ENCODE data around the gene POU6F2. TPM values are rescaled to one million over a fixed set of nuclear protein-coding genes. Genes with fewer than 3 reads are reported as not detected.

POU6F2 gene
- polyA plus RNA-seq, 1 donor, result 0.18 TPM

DNA sequence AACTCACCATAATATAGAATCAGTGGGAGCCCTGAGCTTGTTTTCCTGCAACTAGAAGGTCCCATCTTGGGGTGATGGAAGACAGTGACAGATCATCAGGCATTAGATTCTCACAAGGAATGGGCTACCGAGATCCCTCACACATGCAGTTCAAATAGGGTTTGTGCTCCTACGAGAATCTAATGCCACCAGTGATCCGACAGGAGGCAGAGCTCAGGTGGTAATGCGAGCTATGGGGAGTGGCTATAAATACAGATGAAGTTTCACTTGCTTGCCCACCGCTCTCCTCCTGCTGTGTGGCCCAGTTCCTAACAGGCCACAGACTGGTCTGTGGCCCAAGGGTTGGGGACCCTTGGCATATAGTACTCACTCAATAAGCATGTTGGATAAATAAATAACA is 93.4 kb downstream of the POU6F2 start:
- no peak for DNase-seq

DNA sequence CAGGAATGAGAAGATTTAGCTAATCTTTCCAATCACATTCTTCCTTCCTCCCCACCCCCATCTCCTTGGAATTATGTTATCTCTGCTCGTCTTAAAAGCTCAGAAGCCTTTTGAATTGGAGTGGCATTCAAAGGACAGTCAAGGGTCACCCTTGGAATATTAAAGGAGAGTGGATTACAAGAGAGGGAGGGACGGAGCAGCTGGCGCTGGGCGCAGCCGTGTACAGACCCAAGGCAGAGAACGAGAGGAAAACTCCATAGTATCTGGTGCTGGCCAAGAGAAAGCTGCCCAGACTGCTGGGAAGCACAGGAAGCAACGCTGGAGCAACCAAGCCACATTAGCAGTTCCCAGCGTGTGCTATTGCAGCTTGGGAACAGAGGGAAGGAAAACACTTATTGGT is 95.7 kb downstream of the POU6F2 start:
- peak; percentile 23 for DNase-seq

DNA sequence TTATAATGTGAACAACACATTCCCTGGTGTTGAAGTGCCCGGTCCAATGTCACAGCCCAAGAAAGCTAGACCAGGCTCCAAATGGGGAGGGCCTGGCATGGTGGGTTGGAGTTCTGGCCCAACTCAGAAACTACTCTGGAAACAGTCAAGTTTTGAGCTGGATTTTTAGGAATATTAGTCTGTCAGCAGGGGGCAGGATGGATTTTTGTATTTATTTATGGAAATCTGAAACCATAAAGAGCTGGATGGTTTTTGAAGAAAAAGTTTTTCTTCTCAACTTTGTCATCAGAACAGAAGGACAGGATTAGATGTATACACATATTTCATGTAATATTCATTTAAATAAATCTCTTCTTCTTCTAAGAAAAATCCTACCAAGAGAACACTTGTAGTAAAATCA is 97.5 kb downstream of the POU6F2 start:
- DNase-seq, result no peak

DNA sequence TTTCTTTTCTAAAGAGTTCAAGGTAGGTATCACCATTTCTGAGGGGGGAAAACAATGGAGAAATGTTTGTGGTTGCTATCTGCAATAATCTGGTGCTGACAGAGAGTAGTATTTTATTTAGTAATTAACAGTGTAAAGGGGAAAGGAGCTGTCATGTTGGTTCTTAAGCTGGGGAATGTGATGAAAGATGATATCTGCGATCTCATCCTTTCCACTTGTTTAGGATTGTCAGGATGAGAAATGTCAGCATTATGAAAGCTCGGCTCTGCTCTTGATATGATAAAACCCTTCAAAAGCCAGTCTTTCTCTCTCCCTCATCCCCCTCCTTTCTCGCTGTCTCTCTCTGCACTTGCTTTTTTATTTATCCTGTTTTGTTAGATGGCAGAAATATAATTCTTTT is 106.1 kb downstream of the POU6F2 start:
- DNase-seq, result no peak

DNA sequence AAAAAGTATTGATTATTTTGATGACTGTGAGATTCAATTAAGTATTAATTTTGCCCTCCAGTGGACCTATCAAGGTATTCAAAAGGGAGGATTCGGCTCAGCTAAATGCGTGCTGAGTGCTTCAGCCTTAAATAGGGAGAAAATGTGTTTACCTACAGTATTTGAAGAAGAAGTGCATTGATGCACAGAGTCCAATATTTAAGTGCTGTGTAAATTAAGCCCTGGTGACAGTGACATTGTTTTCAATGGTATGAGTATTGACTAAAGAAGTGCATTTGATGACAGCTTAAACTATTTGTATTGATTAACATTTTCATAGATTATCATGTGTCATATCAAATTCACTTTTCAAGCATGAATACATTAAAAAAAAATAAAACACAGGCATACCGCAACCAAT is 106.6 kb downstream of the POU6F2 start:
- DNase-seq, result no peak

DNA sequence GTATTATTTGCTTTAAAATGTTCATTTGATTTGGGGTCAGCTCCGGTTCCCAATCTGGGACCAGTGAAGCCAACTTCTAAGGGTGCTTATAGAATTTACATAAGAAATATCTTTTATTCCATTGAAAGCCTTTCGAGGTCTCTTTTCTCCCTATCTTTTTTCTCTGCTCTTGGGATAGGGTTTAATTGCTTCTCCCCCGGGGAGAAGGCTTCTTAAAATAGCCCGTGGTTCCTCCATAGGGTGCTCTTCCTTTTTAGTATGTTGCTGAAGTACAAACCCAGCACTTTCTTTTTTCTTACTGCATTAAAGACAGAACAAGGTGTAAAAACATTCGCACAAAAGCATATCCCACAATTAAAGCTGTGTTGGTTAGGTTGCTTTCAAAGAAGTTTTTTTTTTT is 107.5 kb downstream of the POU6F2 start:
- DNase-seq, result no peak

DNA sequence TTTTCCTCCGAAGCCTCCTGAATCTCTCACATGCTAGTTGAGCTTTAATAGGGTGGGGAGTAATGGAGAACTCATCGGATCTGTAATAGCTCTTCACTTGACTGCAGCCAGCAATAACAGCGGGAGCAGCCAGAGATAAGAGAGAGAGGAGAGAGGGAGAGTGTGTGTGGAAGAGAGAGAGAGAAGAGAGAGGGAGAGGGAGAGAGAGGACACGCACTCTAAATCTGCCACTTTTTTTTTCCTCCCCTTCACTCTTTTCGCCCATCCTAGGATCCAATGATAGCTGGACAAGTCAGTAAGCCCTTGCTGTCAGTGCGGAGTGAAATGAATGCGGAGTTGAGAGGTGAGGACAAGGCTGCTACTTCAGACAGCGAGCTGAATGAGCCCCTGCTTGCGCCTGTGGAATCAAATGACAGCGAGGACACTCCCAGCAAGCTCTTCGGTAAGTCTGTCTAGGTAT is 107.9 kb downstream of the POU6F2 start:
- no peak for DNase-seq

DNA sequence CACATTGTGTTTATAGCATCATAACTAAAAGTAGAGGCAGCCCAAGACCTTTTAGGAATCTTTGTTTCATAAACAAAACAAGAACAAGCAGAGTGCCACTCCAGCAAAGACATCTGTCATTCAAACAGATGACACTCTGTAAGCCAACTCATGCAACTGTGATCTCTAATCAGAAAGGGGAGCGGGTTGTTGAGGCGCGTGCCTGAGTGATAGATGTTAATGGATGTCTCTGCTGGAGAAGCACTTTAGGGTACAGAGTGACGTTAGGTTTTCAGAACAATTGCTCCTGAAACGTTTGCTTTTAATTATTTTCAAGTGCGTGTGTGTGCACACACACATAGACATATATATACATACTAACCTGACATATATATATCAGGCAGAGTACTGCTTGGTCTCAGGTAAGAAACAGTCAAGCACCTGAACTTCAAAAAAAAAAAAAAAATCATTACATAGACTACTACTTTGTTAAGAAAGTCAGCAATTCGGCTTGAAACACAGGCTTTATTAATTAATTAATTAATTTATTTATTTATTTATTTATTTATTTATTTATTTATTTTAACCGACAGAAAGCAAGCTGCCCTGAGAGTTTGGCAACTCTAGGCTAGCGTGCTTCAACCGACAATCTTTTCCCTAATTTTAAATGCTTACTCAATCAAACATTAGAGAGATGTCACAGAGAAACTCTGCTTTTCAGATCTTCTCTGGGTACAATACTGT is 109.1 kb downstream of the POU6F2 start:
- DNase-seq, result no peak

DNA sequence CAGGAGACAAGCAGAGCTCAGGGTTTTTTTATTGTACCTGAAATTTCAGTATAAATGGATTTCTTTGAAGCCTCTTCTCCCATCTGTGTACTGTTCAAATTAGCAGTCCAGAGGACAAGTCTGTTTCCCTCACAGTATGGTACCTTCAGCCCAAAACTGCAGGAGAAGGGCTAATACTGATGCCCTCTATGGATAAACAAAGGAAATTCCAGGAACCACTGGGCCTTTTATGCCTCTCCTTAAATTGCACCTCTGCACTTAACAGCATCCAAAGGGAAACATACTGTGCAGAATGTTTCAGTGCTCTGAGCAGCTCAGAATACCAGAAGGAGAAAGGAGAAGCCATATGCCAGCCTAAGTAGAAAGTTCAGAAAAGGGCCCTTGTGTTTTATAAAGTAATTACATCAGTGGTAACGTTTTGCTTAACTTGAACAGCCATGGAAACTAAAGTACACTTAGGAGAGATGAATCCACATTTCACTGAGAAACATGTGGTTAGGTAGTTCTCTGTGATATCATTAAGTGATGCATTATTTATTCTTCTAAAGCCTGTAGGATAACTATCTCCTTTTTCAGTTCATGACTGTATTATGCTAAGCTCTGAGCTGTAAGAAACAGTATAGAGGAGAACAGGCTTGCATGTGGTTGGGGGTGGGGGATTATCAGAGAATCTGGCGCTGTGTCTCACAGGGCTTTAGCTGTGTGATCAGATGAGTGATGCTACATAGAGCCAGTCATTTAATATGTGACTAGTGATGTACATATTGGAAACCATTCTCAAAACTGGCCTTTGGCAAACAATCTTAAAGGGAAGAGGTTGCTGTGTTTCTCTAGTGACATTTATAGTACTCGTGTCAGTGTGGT is 111.3 kb downstream of the POU6F2 start:
- no peak for DNase-seq

DNA sequence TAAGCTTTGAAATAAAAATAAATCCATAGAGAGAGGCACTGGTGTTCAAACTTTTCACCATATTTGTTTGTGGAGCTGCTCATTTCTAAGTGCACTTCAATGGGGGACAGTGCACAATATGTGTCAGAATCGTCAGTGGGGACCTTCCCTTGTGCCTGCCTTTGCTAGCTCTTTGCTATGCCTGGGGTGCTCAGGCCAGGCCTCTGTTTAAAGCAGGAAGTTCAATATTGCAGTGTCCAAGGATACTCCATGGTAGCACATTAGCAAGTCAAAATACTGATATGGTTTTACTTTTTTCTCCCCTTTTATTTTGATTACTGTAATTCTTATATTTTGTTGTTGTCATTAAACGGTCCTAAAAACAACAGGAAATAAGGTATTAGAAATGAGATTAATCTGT is 113.4 kb downstream of the POU6F2 start:
- DNase-seq, result no peak

DNA sequence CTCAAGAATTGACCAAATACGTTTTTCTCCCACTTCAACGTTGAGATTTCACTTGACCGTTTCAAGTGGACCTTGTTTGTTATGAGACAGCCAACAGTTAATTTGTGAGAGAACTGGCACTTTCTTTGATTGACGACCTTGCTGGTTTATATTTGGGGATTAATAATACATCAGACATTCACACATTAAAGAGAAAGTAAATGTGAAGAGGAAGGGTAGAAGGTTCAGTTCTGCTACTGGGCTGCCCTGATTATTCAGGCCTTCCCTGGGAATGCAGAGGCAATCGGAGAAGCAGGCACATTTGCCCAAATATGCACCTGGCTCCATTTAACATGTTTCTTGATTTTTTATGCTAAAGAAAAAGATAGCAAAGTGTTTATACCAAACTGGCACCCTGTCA is 114.1 kb downstream of the POU6F2 start:
- DNase-seq, result no peak

DNA sequence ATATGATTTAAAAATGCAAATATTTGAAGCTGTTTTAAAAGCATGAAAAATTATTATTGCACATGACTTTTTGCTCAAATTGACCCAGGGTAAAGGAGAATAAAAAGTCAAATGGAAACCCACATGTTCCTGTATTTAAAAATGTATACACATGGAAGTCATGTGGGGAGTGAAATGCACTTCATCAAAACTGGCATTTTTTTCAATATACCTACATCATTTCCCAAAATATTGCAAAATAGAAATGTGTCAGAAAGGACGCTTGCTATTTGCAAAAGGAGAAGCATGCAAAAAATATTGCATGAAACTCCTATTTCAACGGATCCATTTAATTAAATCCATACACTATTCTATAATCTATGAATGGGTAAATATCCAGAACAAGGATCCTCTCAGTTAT is 117.0 kb downstream of the POU6F2 start:
- no peak for DNase-seq

DNA sequence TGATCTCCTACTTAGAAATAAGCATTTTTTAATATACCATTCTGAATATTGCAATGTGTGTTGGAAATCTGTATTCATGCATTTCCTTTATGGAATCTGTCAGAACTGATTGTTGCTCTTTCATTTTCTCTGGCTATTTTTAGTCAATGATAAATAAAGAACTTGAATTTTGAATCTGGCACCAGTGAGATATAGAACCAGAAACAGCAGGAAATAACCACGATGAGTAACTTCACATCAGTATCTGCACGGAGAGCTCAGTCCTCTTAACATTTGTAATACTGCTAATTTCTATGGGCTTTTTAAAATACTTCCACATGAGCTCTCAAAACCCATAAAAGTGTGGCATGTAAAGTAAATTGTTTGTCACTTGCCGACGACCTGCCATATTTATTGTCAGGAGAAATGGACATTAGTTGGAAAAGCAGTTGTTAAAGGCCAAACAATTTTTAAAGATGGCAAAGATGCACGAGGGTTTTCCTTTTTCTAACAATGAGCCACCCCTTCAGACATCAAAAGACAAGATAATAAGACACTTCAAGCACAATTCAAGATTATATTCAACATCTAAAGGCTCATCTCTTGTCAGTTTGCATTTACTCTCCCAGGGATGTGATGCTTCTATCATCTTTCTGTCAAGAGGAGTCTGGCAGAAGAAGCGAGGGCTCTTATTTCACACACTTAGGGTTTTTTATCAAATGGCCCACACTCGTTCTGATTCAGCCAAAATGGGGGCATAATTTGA is 118.3 kb downstream of the POU6F2 start:
- no peak for DNase-seq

DNA sequence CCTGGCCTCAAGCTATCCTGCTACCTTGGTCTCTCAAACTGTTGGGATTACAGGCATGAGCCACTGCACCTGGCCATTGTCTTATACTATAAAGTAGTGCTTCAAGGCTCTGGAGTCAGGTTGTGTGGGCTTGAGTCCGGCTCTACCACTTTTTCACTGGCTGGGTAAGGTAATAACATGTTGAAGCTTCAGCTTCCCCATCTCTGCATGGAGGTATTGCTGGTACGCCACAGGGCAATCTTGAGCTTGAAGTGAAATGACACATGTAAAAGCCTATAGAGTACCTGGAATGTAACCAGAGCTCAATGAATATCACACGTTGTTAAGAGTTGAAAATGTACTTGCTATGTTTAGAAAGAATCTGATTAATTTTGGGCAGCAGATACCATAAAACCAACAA is 120.8 kb downstream of the POU6F2 start:
- DNase-seq, result no peak

DNA sequence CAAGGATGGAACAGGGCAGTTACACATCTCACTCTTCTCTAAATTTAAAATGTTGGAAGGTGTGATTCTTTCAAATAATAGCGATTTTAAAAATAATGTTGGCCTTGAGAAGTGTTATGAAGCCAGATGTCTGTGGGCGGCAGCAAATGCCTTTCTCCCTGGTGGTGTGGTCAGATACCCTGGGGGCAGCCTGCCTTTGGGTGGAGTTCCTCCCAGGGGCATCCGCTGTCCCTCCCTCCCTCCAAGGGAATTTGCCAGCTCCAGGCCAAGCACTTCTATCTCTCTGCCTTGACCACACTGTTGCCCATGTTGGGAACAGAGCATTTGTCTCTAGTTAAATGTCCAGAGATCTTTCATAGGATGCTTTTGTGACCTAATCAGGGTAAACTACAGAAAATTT is 121.4 kb downstream of the POU6F2 start:
- no peak for DNase-seq

DNA sequence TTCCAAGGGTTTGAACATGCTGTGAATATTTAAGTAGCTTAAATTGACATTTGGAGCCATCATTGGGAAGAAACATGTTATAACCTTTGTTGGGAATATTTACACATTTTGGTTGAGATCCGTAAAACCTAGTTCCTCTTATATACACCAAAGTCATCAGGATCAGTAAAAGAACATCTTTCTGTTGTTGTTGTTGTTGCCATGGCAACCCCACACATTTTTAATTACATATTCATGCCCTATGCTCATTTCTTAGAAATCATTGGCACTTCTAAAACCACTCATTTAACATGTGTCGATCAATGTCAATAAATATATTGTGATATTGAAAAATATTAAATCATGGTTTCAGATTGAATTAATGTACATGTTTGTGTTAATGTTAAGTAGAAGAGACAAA is 122.6 kb downstream of the POU6F2 start:
- DNase-seq, result no peak

DNA sequence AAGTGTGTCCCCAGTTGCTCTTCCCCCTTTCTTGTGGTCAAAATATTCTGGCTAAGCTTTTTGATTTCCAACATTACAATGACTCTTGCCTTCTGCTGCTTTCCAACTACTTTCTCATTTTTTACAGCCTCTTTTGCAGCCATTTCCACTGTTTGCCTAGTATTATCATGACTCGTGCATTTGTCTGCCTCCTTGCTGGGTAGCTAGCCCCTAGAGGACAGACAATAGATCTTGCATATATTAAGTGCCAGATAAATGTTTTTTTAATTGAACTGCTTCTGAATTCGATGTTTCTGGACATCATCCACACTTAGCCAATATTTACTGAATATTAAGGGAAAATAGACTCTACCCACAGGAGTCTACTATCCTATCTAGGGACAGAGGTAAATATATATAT is 124.5 kb downstream of the POU6F2 start:
- DNase-seq, result no peak

DNA sequence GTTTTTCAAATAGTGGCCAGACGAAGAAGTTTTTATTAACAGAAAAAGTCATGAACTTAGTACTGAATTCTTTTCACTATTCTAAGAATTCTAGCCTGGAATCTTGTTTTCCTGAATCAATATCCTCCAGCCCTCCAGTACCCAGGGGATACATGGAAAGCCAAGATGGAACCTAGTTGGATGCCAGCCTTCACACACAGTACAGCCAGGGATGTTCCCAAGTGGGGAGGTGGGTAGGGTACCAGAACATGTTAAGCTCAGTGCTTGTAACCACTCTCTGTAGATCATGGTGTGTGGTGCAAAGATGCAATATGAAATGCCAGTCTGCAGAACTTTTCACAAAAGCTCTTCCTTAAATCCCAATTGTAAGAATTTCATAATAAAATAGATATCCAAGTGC is 128.0 kb downstream of the POU6F2 start:
- DNase-seq, result no peak

DNA sequence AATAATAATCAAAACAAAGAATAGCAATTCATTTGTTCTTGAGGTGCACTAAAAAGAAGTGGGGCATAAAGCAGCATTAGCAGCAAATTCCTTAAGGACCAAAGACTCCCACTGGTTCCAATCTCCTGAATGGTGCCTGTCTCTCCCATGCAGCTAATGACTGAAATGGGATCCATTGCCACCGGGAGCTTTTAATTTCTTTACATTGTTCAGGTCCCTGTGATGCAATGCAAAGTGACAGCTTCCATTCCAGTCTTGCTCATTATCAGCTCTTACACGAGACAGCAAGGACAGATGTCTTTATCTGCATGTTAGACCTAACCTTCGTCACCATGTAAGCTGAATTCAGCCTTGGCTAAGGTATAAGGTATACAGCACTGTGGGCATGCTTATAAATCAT is 148.1 kb downstream of the POU6F2 start:
- DNase-seq, result no peak

DNA sequence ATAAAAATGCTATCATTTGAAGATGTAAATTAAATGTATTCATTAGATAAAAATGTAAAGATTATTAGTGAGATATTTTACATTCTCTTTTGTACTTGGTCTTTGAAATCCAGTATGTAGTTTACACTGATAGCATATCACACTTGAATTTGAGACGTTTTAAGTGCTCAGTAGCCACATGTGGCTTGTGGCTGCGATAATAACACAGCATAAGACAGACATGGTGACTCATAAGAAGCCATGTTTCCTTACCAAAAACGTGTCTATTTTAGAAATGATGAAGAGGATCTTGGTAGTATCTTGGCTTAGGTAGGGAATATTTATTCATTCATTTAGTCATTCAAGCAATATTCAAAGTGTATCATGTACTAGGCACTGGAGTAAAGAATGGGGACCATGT is 149.3 kb downstream of the POU6F2 start:
- no peak for DNase-seq

DNA sequence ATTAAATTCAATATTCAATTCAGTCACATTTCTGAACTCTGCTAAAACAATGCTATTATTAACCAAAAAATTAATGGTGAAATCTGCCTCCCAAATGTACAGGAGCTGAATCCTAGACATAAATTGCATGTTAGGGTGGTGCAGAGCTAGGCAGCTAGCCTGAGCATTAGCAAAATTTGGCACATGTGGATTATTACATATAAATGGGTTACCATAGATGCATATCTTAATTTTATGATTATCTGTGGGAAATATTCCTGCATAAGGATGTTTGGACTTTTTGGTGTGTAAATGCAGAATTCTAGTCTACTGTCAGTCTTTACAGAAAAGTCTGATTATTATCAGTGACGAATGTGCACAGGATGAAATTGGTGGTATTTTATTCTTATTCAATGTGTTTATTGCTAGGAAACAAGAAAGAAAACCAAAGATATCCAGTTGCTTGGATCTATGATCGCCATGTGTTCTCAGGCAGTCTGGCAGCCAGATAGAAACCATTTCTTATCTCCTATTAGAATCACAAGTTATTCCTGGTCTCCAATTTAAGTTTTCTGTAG is 150.7 kb downstream of the POU6F2 start:
- no peak for DNase-seq

DNA sequence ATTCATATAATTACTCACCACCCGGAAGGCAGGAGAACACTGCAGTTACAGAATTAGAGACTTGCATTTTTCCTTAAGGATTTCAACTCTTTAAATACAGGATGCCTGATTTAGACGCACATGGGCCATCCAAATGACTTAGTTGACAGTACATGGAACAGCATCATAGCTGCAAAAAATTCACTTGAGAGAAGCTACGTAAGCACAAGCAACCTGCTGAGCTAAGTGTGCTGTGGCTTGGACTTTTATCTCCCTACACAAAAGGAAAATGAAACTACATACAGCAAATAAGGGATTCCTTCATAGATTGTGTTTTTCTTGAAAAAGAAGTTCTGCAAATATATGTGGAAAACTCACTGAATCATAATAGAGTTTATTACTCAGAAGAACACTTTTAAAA is 152.6 kb downstream of the POU6F2 start:
- no peak for DNase-seq

Data from hindlimb muscle (tissue), 1 donor.